GM23338 (cell line): ENCODE results near the gene GNB5. TPM values are rescaled to one million over a fixed set of nuclear protein-coding genes. Genes with fewer than 3 reads are reported as not detected.

Experiments
- ATAC-seq: fragments of 200-7000 bp; cut with Tn5 transposase; 3 replicates; pipeline ENCODE4 v1.9.1; 2020
- DNase-seq: peaks from one replicate; pipeline ENCODE4 v3.0.0-alpha.2; 2015; ENCODE audit warnings: low spot score
- H2AFZ ChIP-seq: fragments of 200-600 bp; sonication (generic); 2 replicates; pipeline ENCODE4 v1.8.0; 2016; ENCODE audit warnings: antibody characterized with exemption, mild to moderate bottlenecking, moderate library complexity
- H3F3A ChIP-seq: fragments of 200-600 bp; sonication (generic); replicated peaks from 2 replicates; pipeline ENCODE4 v1.8.0; 2017; ENCODE audit warnings: antibody characterized with exemption, mixed run types, low read depth
- H3K27ac ChIP-seq: fragments of 200-600 bp; sonication (generic); 2 replicates; pipeline ENCODE4 v1.6.1; 2016; ENCODE audit warnings: low read depth
- H3K27me3 ChIP-seq: fragments of 200-600 bp; sonication (generic); 2 replicates; pipeline ENCODE4 v1.8.0; 2016; ENCODE audit warnings: mild to moderate bottlenecking, mixed run types, moderate library complexity; ENCODE audit not compliant: insufficient read depth
- H3K36me3 ChIP-seq: fragments of 200-600 bp; sonication (generic); 2 replicates; pipeline ENCODE4 v1.8.0; 2016; ENCODE audit warnings: mild to moderate bottlenecking; ENCODE audit not compliant: insufficient read depth
- H3K4me1 ChIP-seq: fragments of 200-600 bp; sonication (generic); 2 replicates; pipeline ENCODE4 v1.8.0; 2016; ENCODE audit warnings: mild to moderate bottlenecking, moderate library complexity; ENCODE audit not compliant: insufficient read depth
- H3K4me2 ChIP-seq: fragments of 200-600 bp; sonication (generic); 2 replicates; pipeline ENCODE4 v1.7.1; 2017; ENCODE audit warnings: mixed run types
- H3K4me3 ChIP-seq: fragments of 200-600 bp; sonication (generic); 2 replicates; pipeline ENCODE4 v1.6.1; 2016; ENCODE audit warnings: mixed run types
- H3K79me2 ChIP-seq: fragments of 200-600 bp; sonication (generic); replicated peaks from 2 replicates; pipeline ENCODE4 v1.8.0; 2017; ENCODE audit warnings: mild to moderate bottlenecking; ENCODE audit not compliant: insufficient read depth
- H3K9me2 ChIP-seq: fragments of 200-600 bp; sonication (generic); 2 replicates; pipeline ENCODE4 v1.8.0; 2017; ENCODE audit not compliant: insufficient read depth
- H4K20me1 ChIP-seq: fragments of 200-600 bp; sonication (generic); replicated peaks from 2 replicates; pipeline ENCODE4 v1.8.0; 2017; ENCODE audit warnings: mild to moderate bottlenecking; ENCODE audit not compliant: insufficient read depth
- H3K27ac Mint-ChIP-seq: 2 replicates; pipeline ENCODE4 v1.8.0; 2020; ENCODE audit warnings: inconsistent platforms, mild to moderate bottlenecking, moderate library complexity, mixed read lengths
- H3K27me3 Mint-ChIP-seq: 3 replicates; pipeline ENCODE4 v1.8.0; 2022; ENCODE audit warnings: low read depth, mild to moderate bottlenecking, moderate library complexity, mixed read lengths, inconsistent platforms; ENCODE audit not compliant: insufficient read depth, poor library complexity
- H3K36me3 Mint-ChIP-seq: 3 replicates; pipeline ENCODE4 v1.8.0; 2021; ENCODE audit warnings: low read depth, mild to moderate bottlenecking, inconsistent platforms, moderate library complexity, mixed read lengths
- H3K4me1 Mint-ChIP-seq: 3 replicates; pipeline ENCODE4 v1.8.0; 2020; ENCODE audit warnings: mild to moderate bottlenecking, inconsistent platforms, mixed read lengths
- H3K4me3 Mint-ChIP-seq: 3 replicates; pipeline ENCODE4 v1.8.0; 2021; ENCODE audit warnings: moderate library complexity, mild to moderate bottlenecking, inconsistent platforms, mixed read lengths
- H3K9me3 Mint-ChIP-seq: 3 replicates; pipeline ENCODE4 v1.8.0; 2020; ENCODE audit warnings: moderate library complexity, mild to moderate bottlenecking, inconsistent platforms, mixed read lengths
- CREB1 ChIP-seq: fragments of 250-450 bp; sonication (Bioruptor Pico); IDR thresholded peaks from 2 replicates; pipeline ENCODE4 v1.5.0; 2020; ENCODE audit warnings: low read depth, mild to moderate bottlenecking, moderate library complexity
- ETS1 ChIP-seq: IDR thresholded peaks from 2 replicates; pipeline ENCODE4 v1.6.1; 2016; ENCODE audit warnings: antibody characterized with exemption
- EZH2 ChIP-seq: fragments of 200-600 bp; sonication (generic); IDR thresholded peaks from one replicate; pipeline ENCODE4 v1.8.0; 2017; ENCODE audit warnings: antibody characterized with exemption, mild to moderate bottlenecking, low read depth; ENCODE audit not compliant: unreplicated experiment
- EZH2phosphoT487 ChIP-seq: fragments of 200-600 bp; sonication (generic); IDR thresholded peaks from one replicate; pipeline ENCODE4 v1.8.1; 2018; ENCODE audit warnings: antibody characterized with exemption; ENCODE audit not compliant: unreplicated experiment
- JUNB ChIP-seq: IDR thresholded peaks from one replicate; pipeline ENCODE4 v1.6.1; 2016; ENCODE audit warnings: antibody characterized with exemption; ENCODE audit not compliant: unreplicated experiment
- NANOG ChIP-seq: IDR thresholded peaks from 2 replicates; pipeline ENCODE4 v1.6.1; 2016; ENCODE audit warnings: antibody characterized with exemption, borderline replicate concordance
- POLR2AphosphoS5 ChIP-seq: IDR thresholded peaks from 2 replicates; pipeline ENCODE4 v1.6.1; 2016; ENCODE audit warnings: antibody characterized with exemption, low read depth
- REST ChIP-seq: IDR thresholded peaks from one replicate; pipeline ENCODE4 v1.6.1; 2018; ENCODE audit warnings: antibody characterized with exemption; ENCODE audit not compliant: unreplicated experiment
- STAT1 ChIP-seq: IDR thresholded peaks from one replicate; pipeline ENCODE4 v1.6.1; 2016; ENCODE audit warnings: antibody characterized with exemption; ENCODE audit not compliant: unreplicated experiment
- ZNF331 ChIP-seq: fragments of 250-450 bp; sonication (Bioruptor Pico); IDR thresholded peaks from 2 replicates; pipeline ENCODE4 v1.5.0; 2020; ENCODE audit warnings: low read depth, mild to moderate bottlenecking, moderate library complexity
- polyA plus RNA-seq: library from polyadenylated mRNA; unstranded; fragments of >200 nt; fragmentation: Nextera tagmentation; extraction: Ambion mirVana; gene quantifications from 2 replicates; pipeline ENCODE4 v1.2.1, GENCODE V29; 2016
- total RNA-seq: library from RNA; depleted of rRNA; stranded (reverse); fragments of >200 nt; shearing (Covaris generic); gene quantifications from 2 replicates; pipeline ENCODE4 v1.2.3, GENCODE V29; 2014
- TF ChIP-seq, protein P1 (sequence below), 2 experiments: fragments of 200-600 bp in 1 of 2; sonication (generic) in 1 of 2; conservative IDR thresholded peaks; 2 replicates each; pipeline versions ENCODE4 v1.5.1 to v1.6.1; 2016 to 2017; ENCODE audit warnings: antibody characterized with exemption in 2 of 2, low read depth in 2 of 2, mild to moderate bottlenecking in 2 of 2, moderate library complexity in 1 of 2

GNB5 gene
- total and polyA plus RNA-seq, 2 experiments from 2014 or later, result 23.0 to 40.8 TPM

DNA sequence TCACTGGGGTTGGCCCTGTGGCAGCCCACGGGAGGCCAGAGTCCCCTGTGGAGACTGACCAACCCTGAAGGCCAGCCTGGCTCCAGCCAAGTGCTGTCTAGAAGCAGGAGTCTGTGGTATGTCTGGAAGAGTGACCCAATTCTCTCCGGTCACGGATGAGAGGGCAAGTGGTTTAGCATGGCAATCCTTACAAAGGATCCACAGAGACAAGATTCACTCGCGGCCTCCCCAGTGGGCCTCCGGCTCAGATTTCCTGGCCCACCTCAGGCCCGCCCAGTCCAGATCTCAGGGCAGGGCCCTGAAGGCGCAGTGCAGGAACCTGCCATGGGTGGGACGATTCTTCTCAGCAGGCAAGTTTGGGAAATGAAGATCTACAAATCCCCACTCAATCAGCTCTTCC is 73.6 kb downstream of the GNB5 start (continued):
- TF ChIP-seq REST, result no peak
- no peak for TF ChIP-seq EZH2
- TF ChIP-seq ZNF331 (CRISPR knock-in tag), result no peak
- no peak for TF ChIP-seq NANOG
- TF ChIP-seq CREB1 (CRISPR knock-in tag), result no peak

- no peak overlapping the region for H3K4me3 ChIP-seq
- Mint-ChIP-seq H3K27me3 (peaks cover 30% of the 10 kb centered on the region), H3K9me3 (0 out of 3 replicates have a peak, but pooled peaks cover 5% of the 10 kb centered on the region), H3K27ac (no peak overlapping the region), H3K4me3 (no peak overlapping the region), H3K36me3 (no peaks in the 10 kb centered on the region), H3K4me1 (peaks cover 21% of the 10 kb centered on the region)
- H3K4me2 ChIP-seq, result no peak overlapping the region
- DNase-seq, result no peak
- H3K9me2 ChIP-seq, result no peaks in the 10 kb centered on the region
- no peaks in the 10 kb centered on the region for H4K20me1 ChIP-seq
- no peaks in the 10 kb centered on the region for H3F3A ChIP-seq
- no peak overlapping the region for H2AFZ ChIP-seq
- H3K4me1 ChIP-seq, result peaks cover 7% of the 10 kb centered on the region; the same call in 1 of the 2 replicates
- ATAC-seq, result no peak
- H3K27ac ChIP-seq, result no peak overlapping the region
- no peaks in the 10 kb centered on the region for H3K36me3 ChIP-seq
- H3K79me2 ChIP-seq, result no peaks in the 10 kb centered on the region
- peaks cover 35% of the 10 kb centered on the region for H3K27me3 ChIP-seq
- TF ChIP-seq ETS1 (no peak), POLR2AphosphoS5 (no peak), STAT1 (no peak), EZH2 (no peak), JUNB (no peak), ZNF331 (CRISPR knock-in tag) (no peak), EZH2phosphoT487 (no peak), CREB1 (CRISPR knock-in tag) (no peak)
- TF ChIP-seq, protein P1, sequence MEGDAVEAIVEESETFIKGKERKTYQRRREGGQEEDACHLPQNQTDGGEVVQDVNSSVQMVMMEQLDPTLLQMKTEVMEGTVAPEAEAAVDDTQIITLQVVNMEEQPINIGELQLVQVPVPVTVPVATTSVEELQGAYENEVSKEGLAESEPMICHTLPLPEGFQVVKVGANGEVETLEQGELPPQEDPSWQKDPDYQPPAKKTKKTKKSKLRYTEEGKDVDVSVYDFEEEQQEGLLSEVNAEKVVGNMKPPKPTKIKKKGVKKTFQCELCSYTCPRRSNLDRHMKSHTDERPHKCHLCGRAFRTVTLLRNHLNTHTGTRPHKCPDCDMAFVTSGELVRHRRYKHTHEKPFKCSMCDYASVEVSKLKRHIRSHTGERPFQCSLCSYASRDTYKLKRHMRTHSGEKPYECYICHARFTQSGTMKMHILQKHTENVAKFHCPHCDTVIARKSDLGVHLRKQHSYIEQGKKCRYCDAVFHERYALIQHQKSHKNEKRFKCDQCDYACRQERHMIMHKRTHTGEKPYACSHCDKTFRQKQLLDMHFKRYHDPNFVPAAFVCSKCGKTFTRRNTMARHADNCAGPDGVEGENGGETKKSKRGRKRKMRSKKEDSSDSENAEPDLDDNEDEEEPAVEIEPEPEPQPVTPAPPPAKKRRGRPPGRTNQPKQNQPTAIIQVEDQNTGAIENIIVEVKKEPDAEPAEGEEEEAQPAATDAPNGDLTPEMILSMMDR (conservative IDR thresholded peaks at IDR 0.05; ENCODE audit: low read depth in 2 of 2), result no peak
These were observed 75.4 kb downstream of the GNB5 start for GRCh38 chr15:52115598-52116427.
